H9 (cell line): ENCODE measurements around the gene PDCD10. TPM values are rescaled to one million over a fixed set of nuclear protein-coding genes. Genes with fewer than 3 reads are reported as not detected.

Experiments used
- DNase-seq: peaks from one replicate; pipeline ENCODE4 v3.0.0-alpha.2; 2017
- H2AFZ ChIP-seq: one replicate; pipeline ENCODE4 v1.6.1; 2013; ENCODE audit warnings: mild to moderate bottlenecking, low read length, control low read depth, moderate library complexity
- H2AK5ac ChIP-seq: 2 replicates; pipeline ENCODE4 v1.6.1; 2013; ENCODE audit warnings: low read length, control low read depth, mixed read lengths; ENCODE audit not compliant: insufficient read length
- H2BK120ac ChIP-seq: one replicate; pipeline ENCODE4 v1.6.1; 2013; ENCODE audit warnings: low read depth, mild to moderate bottlenecking, low read length, control low read depth, inconsistent platforms; ENCODE audit not compliant: poor library complexity, severe bottlenecking
- H2BK12ac ChIP-seq: 2 replicates; pipeline ENCODE4 v1.6.1; 2013; ENCODE audit warnings: low read length, control low read depth, mixed read lengths, low read depth; ENCODE audit not compliant: insufficient read length
- H2BK15ac ChIP-seq: 2 replicates; pipeline ENCODE4 v1.6.1; 2013; ENCODE audit warnings: low read depth, low read length, control low read depth
- H2BK20ac ChIP-seq: one replicate; pipeline ENCODE4 v1.6.1; 2013; ENCODE audit warnings: low read depth, mild to moderate bottlenecking, low read length, control low read depth, inconsistent platforms; ENCODE audit not compliant: poor library complexity, severe bottlenecking
- H2BK5ac ChIP-seq: 2 replicates; pipeline ENCODE4 v1.6.1; 2013; ENCODE audit warnings: low read length, control low read depth, mixed read lengths; ENCODE audit not compliant: insufficient read length
- H3K14ac ChIP-seq: 2 replicates; pipeline ENCODE4 v1.6.1; 2013; ENCODE audit warnings: low read length, control low read depth; ENCODE audit not compliant: insufficient read depth
- H3K18ac ChIP-seq: 2 replicates; pipeline ENCODE4 v1.6.1; 2013; ENCODE audit warnings: low read depth, mild to moderate bottlenecking, mixed read lengths, low read length, control low read depth; ENCODE audit not compliant: insufficient read length
- H3K23ac ChIP-seq: 2 replicates; pipeline ENCODE4 v1.6.1; 2013; ENCODE audit warnings: low read length, control low read depth, mixed read lengths, low read depth; ENCODE audit not compliant: insufficient read length
- H3K23me2 ChIP-seq: 2 replicates; pipeline ENCODE4 v1.6.1; 2013; ENCODE audit warnings: low read depth, mild to moderate bottlenecking, mixed read lengths, low read length, control low read depth; ENCODE audit not compliant: insufficient read length, poor library complexity, severe bottlenecking
- H3K27ac ChIP-seq: 2 replicates; pipeline ENCODE4 v1.5.1; 2013; ENCODE audit warnings: low read length, control low read depth, mixed read lengths, low read depth; ENCODE audit not compliant: insufficient read length
- H3K27me3 ChIP-seq: 2 replicates; pipeline ENCODE4 v1.6.1; 2013; ENCODE audit warnings: low read length, control low read depth, inconsistent platforms; ENCODE audit not compliant: insufficient read depth
- H3K4ac ChIP-seq: 2 replicates; pipeline ENCODE4 v1.6.1; 2013; ENCODE audit warnings: low read depth, mild to moderate bottlenecking, control low read depth, inconsistent platforms, low read length, moderate library complexity
- H3K4me1 ChIP-seq: 2 replicates; pipeline ENCODE4 v1.6.1; 2013; ENCODE audit warnings: low read length, control low read depth, inconsistent platforms; ENCODE audit not compliant: insufficient read depth
- H3K4me2 ChIP-seq: 2 replicates; pipeline ENCODE4 v1.6.1; 2013; ENCODE audit warnings: low read length, control low read depth, mixed read lengths; ENCODE audit not compliant: insufficient read length, insufficient read depth
- H3K56ac ChIP-seq: 2 replicates; pipeline ENCODE4 v1.6.1; 2013; ENCODE audit warnings: low read depth, mild to moderate bottlenecking, mixed read lengths, low read length, control low read depth; ENCODE audit not compliant: insufficient read length
- H3K79me1 ChIP-seq: 2 replicates; pipeline ENCODE4 v1.6.1; 2013; ENCODE audit warnings: low read depth, mild to moderate bottlenecking, moderate library complexity, low read length, control low read depth, inconsistent platforms; ENCODE audit not compliant: insufficient read depth, poor library complexity, severe bottlenecking
- H3K79me2 ChIP-seq: 2 replicates; pipeline ENCODE4 v1.6.1; 2013; ENCODE audit warnings: low read length, control low read depth, inconsistent platforms; ENCODE audit not compliant: insufficient read depth
- H3K9ac ChIP-seq: 2 replicates; pipeline ENCODE4 v1.6.1; 2013; ENCODE audit warnings: low read length, control low read depth, mixed read lengths; ENCODE audit not compliant: insufficient read length; ENCODE audit errors: extremely low read depth
- H3K9me3 ChIP-seq: one replicate; pipeline ENCODE4 v1.6.1; 2013; ENCODE audit warnings: low read depth, low read length, inconsistent platforms; ENCODE audit not compliant: control insufficient read depth
- H3T11ph ChIP-seq: one replicate; pipeline ENCODE4 v1.6.1; 2013; ENCODE audit warnings: mild to moderate bottlenecking, low read length, control low read depth, inconsistent platforms
- H4K20me1 ChIP-seq: one replicate; pipeline ENCODE4 v1.6.1; 2013; ENCODE audit not compliant: control insufficient read depth, insufficient read length, insufficient read depth
- H4K5ac ChIP-seq: 2 replicates; pipeline ENCODE4 v1.6.1; 2013; ENCODE audit warnings: low read depth, mild to moderate bottlenecking, mixed read lengths, low read length, control low read depth; ENCODE audit not compliant: insufficient read length
- H4K8ac ChIP-seq: replicated peaks from 2 replicates; pipeline ENCODE4 v1.6.1; 2013; ENCODE audit warnings: low read length, control low read depth, mixed read lengths, low read depth; ENCODE audit not compliant: insufficient read length
- H4K91ac ChIP-seq: 2 replicates; pipeline ENCODE4 v1.6.1; 2013; ENCODE audit warnings: low read depth, mild to moderate bottlenecking, moderate library complexity, mixed read lengths, low read length, control low read depth; ENCODE audit not compliant: insufficient read length
- H3K27ac Mint-ChIP-seq, 3 experiments: 2 replicates in 2 of 3; 3 replicates in 1 of 3; pipeline ENCODE4 v1.8.0; 2020 to 2021; ENCODE audit warnings: mixed read lengths in 3 of 3, mild to moderate bottlenecking in 1 of 3, moderate library complexity in 1 of 3
- H3K27me3 Mint-ChIP-seq: 2 replicates; pipeline ENCODE4 v1.8.0; 2021; ENCODE audit warnings: low read depth, mild to moderate bottlenecking, moderate library complexity, mixed read lengths
- H3K36me3 Mint-ChIP-seq, 3 experiments: 2 replicates in 2 of 3; 3 replicates in 1 of 3; pipeline ENCODE4 v1.8.0; 2020 to 2021; ENCODE audit warnings: low read depth in 3 of 3, mixed read lengths in 3 of 3; ENCODE audit not compliant: insufficient read depth in 1 of 3
- H3K4me1 Mint-ChIP-seq, 2 experiments: 2 replicates each; pipeline ENCODE4 v1.8.0; 2020; ENCODE audit warnings: mixed read lengths in 2 of 2
- H3K4me3 Mint-ChIP-seq, 2 experiments: 2 replicates in 1 of 2; 3 replicates in 1 of 2; pipeline ENCODE4 v1.8.0; 2020 to 2021; ENCODE audit warnings: mild to moderate bottlenecking in 2 of 2, mixed read lengths in 2 of 2, moderate library complexity in 1 of 2
- H3K9me3 Mint-ChIP-seq, 2 experiments: 2 replicates in 1 of 2; 3 replicates in 1 of 2; pipeline ENCODE4 v1.8.0; 2020; ENCODE audit warnings: mild to moderate bottlenecking in 2 of 2, mixed read lengths in 2 of 2, moderate library complexity in 1 of 2
- WGBS: extraction: QIAGEN DNeasy Blood & Tissue Kit; methylation state at CpG from one replicate; pipeline ENCODE4 v1.1.7; 2013; ENCODE audit warnings: missing lambda C conversion rate, low lambda C conversion rate, mixed read lengths; ENCODE audit not compliant: insufficient read length; ENCODE audit errors: extremely low coverage; 5-methylcytosine and 5-hydroxymethylcytosine counted together
- total RNA-seq: library from RNA; stranded (reverse); gene quantifications from 2 replicates; pipeline ENCODE4 v1.2.1, GENCODE V29; 2021
- TF ChIP-seq, protein P1 (sequence below): fragments of 200-600 bp; sonication (generic); conservative IDR thresholded peaks from 3 replicates; pipeline ENCODE4 v1.8.0; 2021; ENCODE audit warnings: antibody characterized with exemption, mild to moderate bottlenecking

The PDCD10 gene
- total RNA-seq, 1 experiment from 2014 or later, result 64.3 TPM

DNA sequence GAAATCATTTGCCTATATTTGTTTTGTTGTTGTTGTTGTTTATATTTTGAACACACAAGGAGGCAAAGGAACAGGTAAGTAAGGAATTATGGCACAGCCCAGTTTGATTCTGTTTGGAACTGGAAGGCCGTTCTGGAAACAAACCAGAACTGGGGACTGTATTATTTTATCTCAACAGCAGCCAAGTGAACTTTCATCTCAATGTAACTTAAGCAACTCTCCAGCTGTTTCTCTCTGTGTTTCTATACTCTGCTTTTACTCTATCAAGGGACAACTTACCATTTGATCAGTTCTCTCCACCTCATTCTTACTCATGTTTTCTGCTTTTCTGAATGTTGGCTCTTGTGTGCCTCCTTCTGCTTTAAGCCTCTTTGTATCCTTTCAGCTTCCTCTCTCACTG, 65.0 kb downstream of the PDCD10 start:
- H3K27ac ChIP-seq, result no peak overlapping the region

More for the DNA sequence above, 65.0 kb downstream of the PDCD10 start:
- peak overlapping the region in 2 of 3 experiments; percentile 1 to 70; a peak in 1 of 7 replicates for H3K27ac Mint-ChIP-seq
- H3K4me1 Mint-ChIP-seq, result peaks cover 6 to 9% of the 10 kb centered on the region in 2 experiments
- DNase-seq, result no peak
- Histone ChIP-seq H2BK20ac (no peak overlapping the region), H3K23ac (no peak overlapping the region), H3K56ac (no peak overlapping the region), H3K18ac (no peak overlapping the region), H4K20me1 (no peaks in the 10 kb centered on the region), H3K4me2 (no peak overlapping the region), H3K79me1 (no peaks in the 10 kb centered on the region), H2BK15ac (no peak overlapping the region), H2AK5ac (no peak overlapping the region), H3K4ac (no peak overlapping the region), H3K14ac (no peak overlapping the region), H3K9ac (no peak overlapping the region), H2BK12ac (no peak overlapping the region), H2BK5ac (no peak overlapping the region), H4K8ac (no peak overlapping the region), H2AFZ (no peak overlapping the region), H3K79me2 (no peaks in the 10 kb centered on the region), H3K9me3 (no peaks in the 10 kb centered on the region), H4K91ac (no peak overlapping the region), H3K4me1 (no peaks in the 10 kb centered on the region), H3T11ph (no peak overlapping the region), H3K23me2 (no peaks in the 10 kb centered on the region), H2BK120ac (no peak overlapping the region), H4K5ac (no peak overlapping the region), H3K27me3 (no peaks in the 10 kb centered on the region)
- no peak overlapping the region for H3K4me3 Mint-ChIP-seq
- TF ChIP-seq, protein P1, sequence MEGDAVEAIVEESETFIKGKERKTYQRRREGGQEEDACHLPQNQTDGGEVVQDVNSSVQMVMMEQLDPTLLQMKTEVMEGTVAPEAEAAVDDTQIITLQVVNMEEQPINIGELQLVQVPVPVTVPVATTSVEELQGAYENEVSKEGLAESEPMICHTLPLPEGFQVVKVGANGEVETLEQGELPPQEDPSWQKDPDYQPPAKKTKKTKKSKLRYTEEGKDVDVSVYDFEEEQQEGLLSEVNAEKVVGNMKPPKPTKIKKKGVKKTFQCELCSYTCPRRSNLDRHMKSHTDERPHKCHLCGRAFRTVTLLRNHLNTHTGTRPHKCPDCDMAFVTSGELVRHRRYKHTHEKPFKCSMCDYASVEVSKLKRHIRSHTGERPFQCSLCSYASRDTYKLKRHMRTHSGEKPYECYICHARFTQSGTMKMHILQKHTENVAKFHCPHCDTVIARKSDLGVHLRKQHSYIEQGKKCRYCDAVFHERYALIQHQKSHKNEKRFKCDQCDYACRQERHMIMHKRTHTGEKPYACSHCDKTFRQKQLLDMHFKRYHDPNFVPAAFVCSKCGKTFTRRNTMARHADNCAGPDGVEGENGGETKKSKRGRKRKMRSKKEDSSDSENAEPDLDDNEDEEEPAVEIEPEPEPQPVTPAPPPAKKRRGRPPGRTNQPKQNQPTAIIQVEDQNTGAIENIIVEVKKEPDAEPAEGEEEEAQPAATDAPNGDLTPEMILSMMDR, result no peak
- peaks cover 19 to 27% (median 21%) of the 10 kb centered on the region in 3 experiments for H3K36me3 Mint-ChIP-seq
- peaks cover 3 to 4% of the 10 kb centered on the region in 2 experiments; a peak in 2 of 5 replicates for H3K9me3 Mint-ChIP-seq
- H3K27me3 Mint-ChIP-seq, result no peaks in the 10 kb centered on the region
- WGBS, result no CpG with 5 or more reads among the region's 1 CpG
